Neuronal stem cell (in vitro differentiated cells): ENCODE measurements around the gene ZBTB7C.

ENCODE experiments used
- DNase-seq: peaks from one replicate; pipeline ENCODE4 v3.0.0-alpha.2; 2013; ENCODE audit warnings: low spot score
- H2AFZ ChIP-seq: one replicate; pipeline ENCODE4 v1.6.1; 2013; ENCODE audit warnings: mild to moderate bottlenecking, low read length, inconsistent platforms
- H2AK5ac ChIP-seq: 2 replicates; pipeline ENCODE4 v1.6.1; 2013; ENCODE audit warnings: low read depth, mild to moderate bottlenecking, inconsistent platforms, low read length, moderate library complexity, mixed read lengths
- H2BK120ac ChIP-seq: 2 replicates; pipeline ENCODE4 v1.6.1; 2013; ENCODE audit warnings: low read depth, mild to moderate bottlenecking, inconsistent platforms, low read length, moderate library complexity, mixed read lengths
- H2BK12ac ChIP-seq: one replicate; pipeline ENCODE4 v1.6.1; 2013; ENCODE audit warnings: low read length, inconsistent platforms
- H2BK15ac ChIP-seq: 2 replicates; pipeline ENCODE4 v1.6.1; 2013; ENCODE audit warnings: mild to moderate bottlenecking, low read length, inconsistent platforms, mixed read lengths
- H2BK5ac ChIP-seq: one replicate; pipeline ENCODE4 v1.6.1; 2013; ENCODE audit warnings: inconsistent platforms, mild to moderate bottlenecking, low read length, moderate library complexity
- H3K14ac ChIP-seq: one replicate; pipeline ENCODE4 v1.6.1; 2013; ENCODE audit warnings: low read length, inconsistent platforms
- H3K18ac ChIP-seq: 2 replicates; pipeline ENCODE4 v1.6.1; 2013; ENCODE audit warnings: low read length, inconsistent platforms
- H3K23ac ChIP-seq: 2 replicates; pipeline ENCODE4 v1.6.1; 2013; ENCODE audit warnings: low read depth, mild to moderate bottlenecking, mixed read lengths, low read length, inconsistent platforms; ENCODE audit not compliant: poor library complexity
- H3K27ac ChIP-seq: replicated peaks from 3 replicates; pipeline ENCODE4 v1.5.1; 2013; ENCODE audit warnings: low read length, inconsistent platforms
- H3K27me3 ChIP-seq, 3 experiments: 2 replicates each; pipeline ENCODE4 v1.6.1; 2013; ENCODE audit warnings: low read length in 3 of 3, mild to moderate bottlenecking in 2 of 3, inconsistent platforms in 1 of 3, low read depth in 1 of 3, mixed read lengths in 1 of 3, moderate library complexity in 1 of 3; ENCODE audit not compliant: control insufficient read depth in 3 of 3, insufficient read depth in 3 of 3
- H3K36me3 ChIP-seq, 2 donors: replicated peaks in 1 of 2; 2 replicates each; pipeline ENCODE4 v1.6.1; 2013; ENCODE audit warnings: low read length in 2 of 2; ENCODE audit not compliant: control insufficient read depth in 2 of 2, insufficient read depth in 2 of 2
- H3K4ac ChIP-seq: 2 replicates; pipeline ENCODE4 v1.6.1; 2013; ENCODE audit warnings: inconsistent platforms, mild to moderate bottlenecking, low read length, moderate library complexity
- H3K4me1 ChIP-seq, 2 donors: 1 replicate in 1 of 2; 2 replicates in 1 of 2; pipeline ENCODE4 v1.6.1; 2013; ENCODE audit warnings: low read length in 2 of 2, low read depth in 1 of 2; ENCODE audit not compliant: control insufficient read depth in 2 of 2, insufficient read depth in 1 of 2
- H3K4me2 ChIP-seq: one replicate; pipeline ENCODE4 v1.6.1; 2013; ENCODE audit warnings: mild to moderate bottlenecking, low read length, inconsistent platforms; ENCODE audit not compliant: insufficient read depth, poor library complexity, severe bottlenecking
- H3K4me3 ChIP-seq, 2 donors: 2 replicates each; pipeline ENCODE4 v1.5.1; 2013; ENCODE audit warnings: low read length in 2 of 2, mild to moderate bottlenecking in 2 of 2, inconsistent platforms in 1 of 2, moderate library complexity in 1 of 2
- H3K79me1 ChIP-seq: one replicate; pipeline ENCODE4 v1.6.1; 2013; ENCODE audit warnings: low read depth, mild to moderate bottlenecking, inconsistent platforms, low read length, moderate library complexity
- H3K9ac ChIP-seq: one replicate; pipeline ENCODE4 v1.6.1; 2013; ENCODE audit warnings: mild to moderate bottlenecking, low read depth, low read length, inconsistent platforms; ENCODE audit not compliant: poor library complexity
- H3K9me3 ChIP-seq, 2 donors: replicated peaks in 1 of 2; 2 replicates each; pipeline versions ENCODE3 to v1.6.1; 2013; ENCODE audit warnings: low read length in 2 of 2, mild to moderate bottlenecking in 2 of 2, inconsistent platforms in 1 of 2, low read depth in 1 of 2, mixed read lengths in 1 of 2, moderate library complexity in 1 of 2; ENCODE audit not compliant: control insufficient read depth in 2 of 2, insufficient read depth in 1 of 2
- H4K8ac ChIP-seq: one replicate; pipeline ENCODE4 v1.6.1; 2013; ENCODE audit warnings: low read depth, mild to moderate bottlenecking, inconsistent platforms, low read length, moderate library complexity
- H4K91ac ChIP-seq: one replicate; pipeline ENCODE4 v1.6.1; 2013; ENCODE audit warnings: low read length, low read depth, mild to moderate bottlenecking, inconsistent platforms; ENCODE audit not compliant: poor library complexity
- WGBS, 2 donors: extraction: QIAGEN DNeasy Blood & Tissue Kit; methylation state at CpG; one replicate each; pipeline ENCODE4 v1.1.7; 2013; ENCODE audit warnings: missing lambda C conversion rate in 2 of 2, mixed read lengths in 1 of 2; ENCODE audit not compliant: insufficient read length in 2 of 2, insufficient replicate concordance in 1 of 2; ENCODE audit errors: extremely low coverage in 2 of 2; 5-methylcytosine and 5-hydroxymethylcytosine counted together

ZBTB7C gene

DNA sequence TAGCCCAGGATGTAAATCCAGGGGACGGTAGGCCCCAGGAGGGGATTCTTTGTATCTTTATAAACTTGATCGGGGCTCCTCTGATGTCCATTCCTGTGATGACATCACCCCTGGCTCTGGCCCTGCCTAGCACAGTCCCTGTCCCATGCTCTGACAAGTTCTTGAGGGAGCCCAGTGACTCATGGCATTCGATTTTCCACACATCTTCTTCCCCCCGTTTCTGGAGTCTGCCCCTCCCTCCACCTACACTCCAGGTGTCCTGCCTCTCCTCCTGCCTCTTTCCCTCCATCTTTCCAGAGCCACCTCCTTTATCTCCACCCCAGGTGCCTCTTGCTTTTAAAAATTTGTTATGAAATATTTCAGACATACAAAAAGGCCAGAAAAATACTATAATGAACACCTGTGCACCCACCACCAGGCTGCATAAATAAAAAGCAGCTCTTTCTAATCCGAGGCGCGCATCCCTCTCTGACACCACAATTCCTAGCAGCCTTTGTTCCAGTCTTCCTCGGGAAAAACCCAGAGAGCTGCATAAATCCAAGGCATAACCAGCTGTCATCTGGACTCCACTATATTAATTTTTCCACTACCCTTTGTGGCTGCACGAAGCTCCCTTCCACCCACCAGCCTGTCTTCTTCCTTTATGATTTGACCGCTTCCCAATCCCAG, 207.7 kb downstream of the ZBTB7C start:
- H4K8ac ChIP-seq = no peak overlapping the region
- no peak overlapping the region for H3K4ac ChIP-seq
- no peaks in the 10 kb centered on the region for H3K79me1 ChIP-seq
- no peak for DNase-seq
- H3K4me1 ChIP-seq = peaks cover 0 to 2% of the 10 kb centered on the region in 2 donors
- WGBS, 2 donors = no CpG with 5 or more reads among the region's 10 CpGs
- H3K14ac ChIP-seq = no peak overlapping the region
- H2BK120ac ChIP-seq = no peak overlapping the region
- no peaks in the 10 kb centered on the region for H3K9me3 ChIP-seq
- no peak overlapping the region for H4K91ac ChIP-seq
- H2BK15ac ChIP-seq = no peak overlapping the region
- no peak overlapping the region for H3K18ac ChIP-seq
- no peaks in the 10 kb centered on the region for H3K27me3 ChIP-seq
- no peak overlapping the region for H3K27ac ChIP-seq
- H3K9ac ChIP-seq = no peak overlapping the region
- no peak overlapping the region for H2AK5ac ChIP-seq
- no peak overlapping the region for H3K4me2 ChIP-seq
- no peak overlapping the region for H2BK5ac ChIP-seq
- no peak overlapping the region for H2AFZ ChIP-seq
- H3K36me3 ChIP-seq = no peaks in the 10 kb centered on the region
- H2BK12ac ChIP-seq = no peak overlapping the region
- no peak overlapping the region for H3K23ac ChIP-seq
- H3K4me3 ChIP-seq = no peak overlapping the region

DNA sequence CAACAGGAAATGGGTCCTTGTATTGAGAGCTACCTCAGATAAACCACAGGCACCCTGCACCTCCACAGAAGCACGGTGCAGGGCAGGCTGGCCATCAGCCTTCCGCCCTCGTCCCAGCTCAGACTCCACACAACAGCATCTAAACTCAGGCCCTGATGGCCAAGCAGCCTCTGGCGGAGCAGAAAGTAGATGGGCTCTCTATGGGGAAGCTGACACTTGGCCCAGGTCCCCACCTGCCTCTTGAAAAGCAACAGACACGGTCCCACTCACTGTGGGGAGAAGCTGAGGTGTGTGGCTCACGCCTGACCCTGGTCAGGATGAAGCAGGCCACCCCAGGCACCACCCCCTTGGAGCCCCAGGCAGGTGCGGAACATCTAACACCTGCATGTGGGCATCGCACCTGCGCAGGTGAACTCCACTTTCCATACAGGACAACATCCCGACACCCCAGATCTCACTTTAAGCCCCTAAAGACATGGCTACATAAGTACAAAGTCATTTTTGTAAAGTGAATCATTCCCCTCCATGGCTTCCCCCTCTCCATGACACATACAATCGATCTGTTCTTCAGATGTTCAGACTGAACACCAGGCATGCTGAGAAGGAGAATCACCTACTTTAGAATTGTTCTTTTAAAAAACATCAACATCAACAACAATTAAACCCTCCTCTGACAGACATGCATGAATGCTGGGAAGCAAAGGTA, 208.4 kb downstream of the ZBTB7C start:
- no peak for DNase-seq
- Histone ChIP-seq H3K27ac (no peak overlapping the region), H4K8ac (no peak overlapping the region), H2BK12ac (no peak overlapping the region), H3K14ac (no peak overlapping the region), H3K4me2 (no peak overlapping the region), H3K4me3 (no peak overlapping the region), H2AK5ac (no peak overlapping the region), H3K27me3 (no peaks in the 10 kb centered on the region), H3K18ac (no peak overlapping the region), H3K23ac (peak overlapping the region; percentile 35), H2BK5ac (no peak overlapping the region), H3K4me1 (peaks cover 0 to 2% of the 10 kb centered on the region in 2 donors), H3K9me3 (no peaks in the 10 kb centered on the region), H3K9ac (no peak overlapping the region), H4K91ac (no peak overlapping the region), H2BK120ac (no peak overlapping the region), H3K79me1 (no peaks in the 10 kb centered on the region), H2BK15ac (no peak overlapping the region), H3K36me3 (no peaks in the 10 kb centered on the region), H3K4ac (no peak overlapping the region), H2AFZ (no peak overlapping the region)
- no CpG with 5 or more reads among the region's 11 CpGs for WGBS, 2 donors

DNA sequence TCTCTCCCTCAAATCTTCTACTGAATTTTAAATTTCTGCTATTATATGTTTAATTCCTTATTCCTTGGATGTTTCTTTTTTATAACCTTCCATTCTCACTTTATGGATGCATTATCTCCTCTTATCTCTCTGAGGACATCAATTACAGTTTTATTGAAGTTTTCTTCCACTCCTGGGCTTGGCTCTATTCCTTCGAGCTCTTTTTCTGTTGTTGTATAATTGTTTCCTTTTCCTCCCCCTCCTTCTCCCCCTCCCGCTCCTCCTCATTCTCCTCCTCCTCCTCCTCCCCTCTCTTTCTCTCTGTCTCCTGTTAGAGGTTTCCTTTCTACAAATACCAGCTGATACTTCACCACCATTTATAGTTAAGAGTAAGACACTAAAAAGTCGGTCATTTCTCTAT, 209.8 kb downstream of the ZBTB7C start:
- no peak overlapping the region for H3K27ac ChIP-seq
- no peak overlapping the region for H3K4me2 ChIP-seq
- H3K9me3 ChIP-seq = no peaks in the 10 kb centered on the region
- H2BK120ac ChIP-seq = no peak overlapping the region
- no peak overlapping the region for H3K18ac ChIP-seq
- H3K14ac ChIP-seq = no peak overlapping the region
- no peaks in the 10 kb centered on the region for H3K79me1 ChIP-seq
- no peak overlapping the region for H2BK15ac ChIP-seq
- H3K4ac ChIP-seq = no peak overlapping the region
- H2BK12ac ChIP-seq = no peak overlapping the region
- no peak overlapping the region for H3K23ac ChIP-seq
- H4K8ac ChIP-seq = no peak overlapping the region
- no peaks in the 10 kb centered on the region for H3K36me3 ChIP-seq
- no CpG with 5 or more reads among the region's 3 CpGs for WGBS, 2 donors
- H2AK5ac ChIP-seq = no peak overlapping the region
- peaks cover 0 to 2% of the 10 kb centered on the region in 2 donors for H3K4me1 ChIP-seq
- H4K91ac ChIP-seq = no peak overlapping the region
- no peaks in the 10 kb centered on the region for H3K27me3 ChIP-seq
- no peak overlapping the region for H3K9ac ChIP-seq
- no peak overlapping the region for H2BK5ac ChIP-seq
- no peak overlapping the region for H2AFZ ChIP-seq
- DNase-seq = no peak
- H3K4me3 ChIP-seq = no peak overlapping the region

DNA sequence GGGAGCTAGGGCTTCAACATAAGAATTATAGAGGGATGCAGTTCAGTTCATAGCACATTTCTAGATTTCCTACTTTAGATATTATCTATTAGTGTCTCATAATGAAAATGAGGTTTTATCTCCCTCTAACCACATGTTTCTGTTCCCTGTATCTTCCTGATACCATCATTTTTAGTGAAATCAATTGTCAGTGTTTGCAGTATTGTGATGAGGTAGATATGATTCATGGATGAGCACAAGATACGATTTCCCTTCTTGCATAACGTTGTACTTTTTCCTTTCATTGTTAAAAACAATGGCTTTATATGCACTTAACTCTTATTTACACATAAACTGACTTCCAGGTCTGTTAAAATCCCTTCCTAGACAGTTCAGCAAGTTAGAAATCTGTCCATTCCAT, 211.4 kb downstream of the ZBTB7C start:
- WGBS, 2 donors = no CpG with 5 or more reads among the region's 2 CpGs

More for the DNA sequence above, 211.4 kb downstream of the ZBTB7C start:
- Histone ChIP-seq H4K91ac (no peak overlapping the region), H3K4ac (no peak overlapping the region), H2AK5ac (no peak overlapping the region), H3K27ac (no peak overlapping the region), H3K18ac (no peak overlapping the region), H3K4me2 (no peak overlapping the region), H3K79me1 (no peaks in the 10 kb centered on the region), H3K9ac (no peak overlapping the region), H2AFZ (no peak overlapping the region), H2BK12ac (no peak overlapping the region), H3K27me3 (no peaks in the 10 kb centered on the region), H4K8ac (no peak overlapping the region), H3K4me1 (peaks cover 0 to 2% of the 10 kb centered on the region in 2 donors), H2BK15ac (no peak overlapping the region), H2BK120ac (no peak overlapping the region), H3K23ac (no peak overlapping the region), H3K14ac (no peak overlapping the region), H3K4me3 (no peak overlapping the region), H2BK5ac (no peak overlapping the region), H3K9me3 (no peaks in the 10 kb centered on the region), H3K36me3 (no peaks in the 10 kb centered on the region)
- no peak for DNase-seq
